C4-2B (cell line): Measurements from ENCODE around the gene CCDC92.

Source experiments
- ZFX ChIP-seq: fragments of 450-650 bp; IDR thresholded peaks from 2 replicates; pipeline ENCODE4 v1.6.1; 2017
- TF ChIP-seq, protein P1 (sequence below): fragments of 450-650 bp; conservative IDR thresholded peaks from 2 replicates; pipeline ENCODE4 v1.5.1; 2017; ENCODE audit warnings: mild to moderate bottlenecking

DNA sequence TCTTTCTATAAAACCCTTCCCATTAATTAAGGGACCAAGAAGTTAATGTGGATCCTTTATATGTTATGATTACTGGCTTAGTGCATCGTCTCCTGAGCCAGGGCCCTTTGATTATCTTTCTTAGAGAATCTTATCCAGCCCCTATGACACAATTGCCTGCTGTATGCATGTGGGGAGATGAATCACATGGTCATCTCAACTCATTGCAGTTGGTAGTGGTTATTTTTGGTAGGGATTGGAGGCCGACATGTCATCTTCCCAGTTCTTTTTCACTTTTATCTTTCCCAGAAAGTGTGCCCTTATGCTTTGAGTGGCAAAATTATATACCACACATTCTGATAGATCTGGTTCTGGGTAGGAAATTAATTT is 26.3 kb upstream of the CCDC92 start:
- TF ChIP-seq, protein P1, sequence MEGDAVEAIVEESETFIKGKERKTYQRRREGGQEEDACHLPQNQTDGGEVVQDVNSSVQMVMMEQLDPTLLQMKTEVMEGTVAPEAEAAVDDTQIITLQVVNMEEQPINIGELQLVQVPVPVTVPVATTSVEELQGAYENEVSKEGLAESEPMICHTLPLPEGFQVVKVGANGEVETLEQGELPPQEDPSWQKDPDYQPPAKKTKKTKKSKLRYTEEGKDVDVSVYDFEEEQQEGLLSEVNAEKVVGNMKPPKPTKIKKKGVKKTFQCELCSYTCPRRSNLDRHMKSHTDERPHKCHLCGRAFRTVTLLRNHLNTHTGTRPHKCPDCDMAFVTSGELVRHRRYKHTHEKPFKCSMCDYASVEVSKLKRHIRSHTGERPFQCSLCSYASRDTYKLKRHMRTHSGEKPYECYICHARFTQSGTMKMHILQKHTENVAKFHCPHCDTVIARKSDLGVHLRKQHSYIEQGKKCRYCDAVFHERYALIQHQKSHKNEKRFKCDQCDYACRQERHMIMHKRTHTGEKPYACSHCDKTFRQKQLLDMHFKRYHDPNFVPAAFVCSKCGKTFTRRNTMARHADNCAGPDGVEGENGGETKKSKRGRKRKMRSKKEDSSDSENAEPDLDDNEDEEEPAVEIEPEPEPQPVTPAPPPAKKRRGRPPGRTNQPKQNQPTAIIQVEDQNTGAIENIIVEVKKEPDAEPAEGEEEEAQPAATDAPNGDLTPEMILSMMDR: no peak
- TF ChIP-seq ZFX: no peak
